MCF 10A (cell line): ENCODE data around the gene LRRK2. TPM values are rescaled to one million over a fixed set of nuclear protein-coding genes. Genes with fewer than 3 reads are reported as not detected.

Source experiments
- BruUV-seq: library from RNA; stranded (reverse); fragments of 400-500 nt; replicated peaks from 2 replicates; lab custom pipeline; 2021; lab: Mats Ljungman, UMichigan
- CTCF ChIA-PET: fragments of 300-600 bp; sonication (Branson Sonifier 250); formaldehyde crosslinking; extraction: SDS; loops from one replicate; lab custom pipeline; 2021; ENCODE audit warnings: antibody characterized with exemption, inconsistent platforms; lab: Yijun Ruan, JAX
- POLR2A ChIA-PET: fragments of 300-600, 350-650 bp; sonication (Branson Sonifier 250); formaldehyde crosslinking; extraction: SDS; loops from one replicate; lab custom pipeline; 2020; ENCODE audit warnings: antibody characterized with exemption, inconsistent platforms; lab: Yijun Ruan, JAX
- DNase-seq: peaks from one replicate; pipeline ENCODE4 v3.0.0-alpha.2; 2018; ENCODE audit not compliant: unreplicated experiment
- H3K27ac Mint-ChIP-seq: one replicate; pipeline ENCODE4 v1.8.0; 2022; ENCODE audit warnings: mild to moderate bottlenecking, low read depth, mixed read lengths; ENCODE audit not compliant: unreplicated experiment
- H3K27me3 Mint-ChIP-seq: one replicate; pipeline ENCODE4 v1.8.0; 2022; ENCODE audit warnings: mixed read lengths; ENCODE audit not compliant: insufficient read depth, unreplicated experiment
- H3K36me3 Mint-ChIP-seq: one replicate; pipeline ENCODE4 v1.8.0; 2022; ENCODE audit warnings: mild to moderate bottlenecking, moderate library complexity, mixed read lengths; ENCODE audit not compliant: insufficient read depth, unreplicated experiment
- H3K4me1 Mint-ChIP-seq: one replicate; pipeline ENCODE4 v1.8.0; 2022; ENCODE audit warnings: mixed read lengths; ENCODE audit not compliant: insufficient read depth, unreplicated experiment
- H3K4me3 Mint-ChIP-seq: one replicate; pipeline ENCODE4 v1.8.0; 2022; ENCODE audit warnings: mild to moderate bottlenecking, moderate library complexity, mixed read lengths; ENCODE audit not compliant: unreplicated experiment
- H3K9me3 Mint-ChIP-seq: one replicate; pipeline ENCODE4 v1.8.0; 2022; ENCODE audit warnings: mixed read lengths; ENCODE audit not compliant: unreplicated experiment
- intact Hi-C: fragments of 100-400 bp; cut with micrococcal nuclease; formaldehyde crosslinking; loops from 2 replicates; pipeline ENCODE4 v1.14.1; 2022
- total RNA-seq: library from RNA; stranded (reverse); gene quantifications from 2 replicates; pipeline ENCODE4 v1.2.3, GENCODE V29; 2022
- TF ChIP-seq, protein P1 (sequence below): fragments of 200-600 bp; IDR thresholded peaks from one replicate; pipeline ENCODE4 v1.8.0; 2022; ENCODE audit warnings: antibody characterized with exemption, mild to moderate bottlenecking; ENCODE audit not compliant: unreplicated experiment

Gene LRRK2
- total RNA-seq, 1 experiment from 2014 or later, result 4.2 TPM

DNA sequence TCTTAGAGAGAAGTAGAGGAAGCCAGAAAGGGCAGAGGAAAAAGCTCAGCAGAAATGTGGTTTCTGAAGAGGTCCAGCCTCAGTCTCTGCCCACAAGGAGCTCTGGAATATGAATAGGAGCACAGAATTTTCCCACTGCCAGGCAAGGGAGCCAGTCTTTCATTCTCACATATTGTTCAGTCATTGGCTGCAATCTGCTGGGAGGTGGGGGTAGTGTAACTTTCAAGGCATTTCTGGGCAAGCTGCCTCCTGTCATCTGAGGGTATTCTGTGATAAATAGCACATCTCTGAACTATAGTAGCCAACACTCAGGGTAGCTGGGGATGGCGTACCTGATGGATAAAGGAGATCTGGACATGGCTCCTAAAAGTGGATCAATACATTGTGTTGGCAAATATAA, 127.2 kb downstream of the LRRK2 start:
- no peaks in the 10 kb centered on the region for H3K27me3 Mint-ChIP-seq
- no peaks in the 10 kb centered on the region for H3K9me3 Mint-ChIP-seq
- H3K4me3 Mint-ChIP-seq, result no peak overlapping the region
- intact Hi-C loops, result no loop called here
- TF ChIP-seq, protein P1, sequence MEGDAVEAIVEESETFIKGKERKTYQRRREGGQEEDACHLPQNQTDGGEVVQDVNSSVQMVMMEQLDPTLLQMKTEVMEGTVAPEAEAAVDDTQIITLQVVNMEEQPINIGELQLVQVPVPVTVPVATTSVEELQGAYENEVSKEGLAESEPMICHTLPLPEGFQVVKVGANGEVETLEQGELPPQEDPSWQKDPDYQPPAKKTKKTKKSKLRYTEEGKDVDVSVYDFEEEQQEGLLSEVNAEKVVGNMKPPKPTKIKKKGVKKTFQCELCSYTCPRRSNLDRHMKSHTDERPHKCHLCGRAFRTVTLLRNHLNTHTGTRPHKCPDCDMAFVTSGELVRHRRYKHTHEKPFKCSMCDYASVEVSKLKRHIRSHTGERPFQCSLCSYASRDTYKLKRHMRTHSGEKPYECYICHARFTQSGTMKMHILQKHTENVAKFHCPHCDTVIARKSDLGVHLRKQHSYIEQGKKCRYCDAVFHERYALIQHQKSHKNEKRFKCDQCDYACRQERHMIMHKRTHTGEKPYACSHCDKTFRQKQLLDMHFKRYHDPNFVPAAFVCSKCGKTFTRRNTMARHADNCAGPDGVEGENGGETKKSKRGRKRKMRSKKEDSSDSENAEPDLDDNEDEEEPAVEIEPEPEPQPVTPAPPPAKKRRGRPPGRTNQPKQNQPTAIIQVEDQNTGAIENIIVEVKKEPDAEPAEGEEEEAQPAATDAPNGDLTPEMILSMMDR, result no peak
- H3K36me3 Mint-ChIP-seq, result no peaks in the 10 kb centered on the region
- BruUV-seq, result no TSS peak
- POLR2A ChIA-PET, result interaction anchor here (0.6 to 1.0 kb wide), 2 partner anchors 37 to 45 kb away, joined by 3 to 4 read pairs; no protein-coding TSS in a partner anchor
- DNase-seq, result no peak
- H3K27ac Mint-ChIP-seq, result no peak overlapping the region
- CTCF ChIA-PET, result interaction anchor here (1.0 kb wide), 1 partner anchor 14 kb away, joined by 4 read pairs; no protein-coding TSS in a partner anchor
- no peaks in the 10 kb centered on the region for H3K4me1 Mint-ChIP-seq

DNA sequence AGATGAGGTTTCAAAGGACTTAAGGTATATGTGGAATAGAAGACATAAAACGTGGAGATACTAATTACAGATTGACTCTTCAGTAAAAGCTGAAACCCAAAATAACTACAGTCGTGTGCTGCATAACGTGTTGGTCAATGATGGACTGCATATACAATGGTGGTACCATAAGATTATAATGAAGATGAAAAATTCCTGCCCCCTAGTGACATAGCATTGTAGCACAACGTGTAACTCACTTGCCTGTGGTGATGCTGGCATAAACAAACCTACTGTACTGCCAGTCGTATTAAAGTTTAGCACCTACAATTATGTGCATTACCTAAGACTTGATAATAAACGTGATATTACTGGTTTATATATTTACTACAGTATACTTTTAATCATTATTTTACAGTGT, 150.3 kb downstream of the LRRK2 start:
- DNase-seq, result peak; percentile 17
- no peaks in the 10 kb centered on the region for H3K36me3 Mint-ChIP-seq
- no peaks in the 10 kb centered on the region for H3K4me1 Mint-ChIP-seq

DNA sequence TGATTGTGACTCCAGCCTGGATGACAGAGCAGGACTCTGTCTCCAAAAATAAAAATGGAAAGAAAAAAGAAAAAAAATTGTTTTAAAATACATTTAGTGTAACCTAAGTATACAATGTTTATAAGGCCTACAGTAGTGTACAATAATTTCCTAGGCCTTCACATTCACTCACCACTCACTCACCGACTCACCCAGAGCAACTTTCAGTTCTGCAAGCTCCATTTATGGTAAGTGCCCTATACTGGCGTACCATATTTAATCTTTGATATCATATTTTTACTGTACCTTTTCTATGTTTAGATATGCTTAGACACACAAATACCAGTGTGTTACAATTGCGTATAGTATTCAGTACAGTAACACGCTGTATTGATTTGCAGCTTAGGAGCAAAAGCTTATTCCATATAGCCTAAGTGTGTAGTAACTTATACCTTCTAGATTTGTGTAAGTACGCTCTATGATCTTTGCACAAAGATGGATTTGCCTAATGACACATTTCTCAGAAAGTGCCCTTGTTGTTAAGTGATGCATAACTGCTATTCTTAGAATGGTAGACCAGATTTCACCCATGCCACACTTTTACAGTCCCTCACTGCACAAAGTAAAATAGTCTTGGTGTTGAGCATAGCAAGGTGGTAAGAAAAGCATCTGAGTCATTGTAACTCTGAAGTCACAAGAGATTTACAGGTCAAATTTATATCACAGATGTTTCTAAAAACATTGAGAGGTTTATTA, 151.9 kb downstream of the LRRK2 start:
- Mint-ChIP-seq H3K36me3 (no peaks in the 10 kb centered on the region), H3K27me3 (no peaks in the 10 kb centered on the region), H3K9me3 (no peaks in the 10 kb centered on the region), H3K4me1 (no peaks in the 10 kb centered on the region), H3K27ac (no peak overlapping the region), H3K4me3 (no peak overlapping the region)
- BruUV-seq, result no TSS peak
- intact Hi-C loops, result no loop called here
- CTCF ChIA-PET, result interaction anchor here (0.9 to 1.5 kb wide), 3 partner anchors 8 to 51 kb away, joined by 3 to 7 read pairs (median 3); no protein-coding TSS in a partner anchor
- TF ChIP-seq, protein P1, result no peak
- no peak for DNase-seq
- POLR2A ChIA-PET, result interaction anchor here (0.7 kb wide), 1 partner anchor 16 kb away, joined by 3 read pairs; no protein-coding TSS in a partner anchor

More for the DNA sequence above, 150.3 kb downstream of the LRRK2 start:
- TF ChIP-seq, protein P1, result no peak
- no TSS peak for BruUV-seq
- POLR2A ChIA-PET, result no interaction called here
- intact Hi-C loops, result no loop called here
- Mint-ChIP-seq H3K9me3 (no peaks in the 10 kb centered on the region), H3K4me3 (no peak overlapping the region), H3K27ac (no peak overlapping the region), H3K27me3 (no peaks in the 10 kb centered on the region)
- CTCF ChIA-PET, result no interaction called here

DNA sequence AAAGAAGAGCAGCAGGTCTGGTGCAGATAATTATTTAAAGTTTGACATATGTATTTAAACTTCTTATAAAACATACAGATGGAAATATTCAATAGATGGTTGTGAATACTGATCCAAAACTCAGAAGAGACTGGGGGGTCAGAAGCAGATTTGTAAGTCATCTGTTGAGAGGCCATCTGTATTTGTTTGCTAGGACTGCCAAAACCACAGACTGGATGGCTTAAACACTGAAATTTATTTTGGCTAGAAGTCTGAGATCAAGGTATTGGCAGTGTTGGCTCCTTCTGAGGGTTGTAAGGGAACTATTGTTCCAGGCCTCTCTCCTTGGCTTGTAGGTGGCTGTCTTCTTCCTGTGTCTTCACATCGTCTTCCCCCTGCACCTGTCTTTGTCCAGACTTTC, 153.9 kb downstream of the LRRK2 start:
- Mint-ChIP-seq H3K36me3 (no peaks in the 10 kb centered on the region), H3K4me1 (no peaks in the 10 kb centered on the region), H3K9me3 (no peaks in the 10 kb centered on the region), H3K27ac (no peak overlapping the region), H3K27me3 (no peaks in the 10 kb centered on the region), H3K4me3 (no peak overlapping the region)
- POLR2A ChIA-PET, result interaction anchor here (0.6 kb wide), 1 partner anchor 21 kb away, joined by 3 read pairs; no protein-coding TSS in a partner anchor
- TF ChIP-seq, protein P1, result no peak
- CTCF ChIA-PET, result no interaction called here
- BruUV-seq, result no TSS peak
- intact Hi-C loops, result no loop called here
- no peak for DNase-seq
